Uterus (tissue), 2 donors: ENCODE results near the gene SRRM5.

Experiments
- POLR2A ChIP-seq, 2 donors: fragments of 450-650 bp; IDR thresholded peaks; one replicate each; pipeline ENCODE4 v1.6.1; 2016; ENCODE audit warnings: antibody characterized with exemption in 2 of 2, mild to moderate bottlenecking in 1 of 2, moderate library complexity in 1 of 2
- TF ChIP-seq, protein P1 (sequence below), 4 experiments: fragments of 200-600 bp in 2 of 4; fragments of 450-650 bp in 2 of 4; sonication (generic) in 2 of 4; IDR thresholded peaks; one replicate each; pipeline ENCODE4 v1.5.1; 2016 to 2019; ENCODE audit warnings: antibody characterized with exemption in 4 of 4, mild to moderate bottlenecking in 2 of 4, moderate library complexity in 1 of 4

DNA sequence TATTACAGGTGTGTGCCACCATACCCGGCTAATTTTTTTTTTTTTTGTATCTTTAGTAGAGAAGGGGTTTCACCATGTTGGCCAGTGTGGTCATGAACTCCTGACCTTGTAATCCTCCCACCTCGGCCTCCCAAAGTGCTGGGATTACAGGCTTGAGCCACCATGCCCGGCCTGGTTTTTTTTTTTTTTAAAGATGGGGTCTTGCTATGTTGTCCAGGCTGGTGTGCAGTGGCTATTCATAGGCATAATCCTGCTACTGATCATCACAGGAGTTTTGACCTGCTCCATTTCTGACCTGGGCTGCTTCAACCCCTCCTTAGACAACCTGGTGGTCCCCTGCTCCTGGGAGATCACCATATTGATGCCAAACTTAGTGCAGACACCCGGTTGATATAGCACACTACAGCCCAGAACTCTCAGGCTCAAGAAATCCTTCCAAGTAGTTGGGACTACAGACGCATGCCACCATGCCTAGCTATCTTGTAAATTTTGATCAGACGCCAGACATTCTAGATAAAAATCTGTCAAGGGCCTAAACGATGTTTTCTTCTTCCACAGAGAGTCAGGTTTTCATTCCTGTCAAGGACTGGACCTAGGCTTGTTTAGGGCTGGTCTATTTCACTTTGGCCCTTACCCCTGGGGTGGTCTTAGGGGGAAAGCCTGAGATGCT, 48.5 kb downstream of the SRRM5 start:
- TF ChIP-seq, protein P1, sequence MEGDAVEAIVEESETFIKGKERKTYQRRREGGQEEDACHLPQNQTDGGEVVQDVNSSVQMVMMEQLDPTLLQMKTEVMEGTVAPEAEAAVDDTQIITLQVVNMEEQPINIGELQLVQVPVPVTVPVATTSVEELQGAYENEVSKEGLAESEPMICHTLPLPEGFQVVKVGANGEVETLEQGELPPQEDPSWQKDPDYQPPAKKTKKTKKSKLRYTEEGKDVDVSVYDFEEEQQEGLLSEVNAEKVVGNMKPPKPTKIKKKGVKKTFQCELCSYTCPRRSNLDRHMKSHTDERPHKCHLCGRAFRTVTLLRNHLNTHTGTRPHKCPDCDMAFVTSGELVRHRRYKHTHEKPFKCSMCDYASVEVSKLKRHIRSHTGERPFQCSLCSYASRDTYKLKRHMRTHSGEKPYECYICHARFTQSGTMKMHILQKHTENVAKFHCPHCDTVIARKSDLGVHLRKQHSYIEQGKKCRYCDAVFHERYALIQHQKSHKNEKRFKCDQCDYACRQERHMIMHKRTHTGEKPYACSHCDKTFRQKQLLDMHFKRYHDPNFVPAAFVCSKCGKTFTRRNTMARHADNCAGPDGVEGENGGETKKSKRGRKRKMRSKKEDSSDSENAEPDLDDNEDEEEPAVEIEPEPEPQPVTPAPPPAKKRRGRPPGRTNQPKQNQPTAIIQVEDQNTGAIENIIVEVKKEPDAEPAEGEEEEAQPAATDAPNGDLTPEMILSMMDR (IDR thresholded peaks at IDR 0.05): no peak
- TF ChIP-seq POLR2A (IDR thresholded peaks at IDR 0.05): no peak
